Liver (tissue), 9 donors: ENCODE data around the gene WASL. TPM values are rescaled to one million over a fixed set of nuclear protein-coding genes. Genes with fewer than 3 reads are reported as not detected.

Experiments used
- DNase-seq: peaks from one replicate; pipeline ENCODE4 v3.0.0-alpha.2; 2017; ENCODE audit warnings: low spot score
- H3K27ac ChIP-seq, 2 donors: one replicate each; pipeline ENCODE4 v1.7.0; 2013; ENCODE audit warnings: inconsistent platforms in 2 of 2, low read length in 2 of 2, control low read depth in 1 of 2, low read depth in 1 of 2, mild to moderate bottlenecking in 1 of 2
- H3K27me3 ChIP-seq, 4 donors: one replicate each; pipeline versions ENCODE4 v1.6.1 to v1.7.0; 2013; ENCODE audit warnings: low read length in 3 of 4, inconsistent platforms in 1 of 4, mild to moderate bottlenecking in 1 of 4, moderate library complexity in 1 of 4; ENCODE audit not compliant: control insufficient read depth in 4 of 4, insufficient read depth in 4 of 4
- H3K36me3 ChIP-seq, 4 donors: one replicate each; pipeline versions ENCODE4 v1.6.1 to v1.7.0; 2013; ENCODE audit warnings: low read length in 3 of 4, mild to moderate bottlenecking in 3 of 4, low read depth in 1 of 4, moderate library complexity in 1 of 4; ENCODE audit not compliant: control insufficient read depth in 4 of 4, insufficient read depth in 3 of 4
- H3K4me1 ChIP-seq, 4 donors: one replicate each; pipeline versions ENCODE4 v1.6.1 to v1.7.0; 2013; ENCODE audit warnings: low read length in 3 of 4, mild to moderate bottlenecking in 3 of 4, moderate library complexity in 1 of 4; ENCODE audit not compliant: control insufficient read depth in 4 of 4, insufficient read depth in 4 of 4
- H3K4me3 ChIP-seq, 3 donors: one replicate each; pipeline versions ENCODE4 v1.6.1 to v1.7.0; 2013; ENCODE audit warnings: low read length in 3 of 3, control low read depth in 1 of 3, low read depth in 1 of 3, mild to moderate bottlenecking in 1 of 3
- H3K9ac ChIP-seq, 2 donors: one replicate each; pipeline ENCODE4 v1.7.0; 2013; ENCODE audit warnings: low read length in 2 of 2, mild to moderate bottlenecking in 2 of 2, moderate library complexity in 2 of 2, control low read depth in 1 of 2, low read depth in 1 of 2
- H3K9me3 ChIP-seq, 4 donors: one replicate each; pipeline versions ENCODE4 v1.6.1 to v1.7.0; 2013; ENCODE audit warnings: low read length in 3 of 4; ENCODE audit not compliant: control insufficient read depth in 4 of 4
- ATF3 ChIP-seq: IDR thresholded peaks from 2 replicates; pipeline ENCODE4 v1.6.1; 2016; ENCODE audit warnings: antibody characterized with exemption
- CTCF ChIP-seq: fragments of 150-350 bp; IDR thresholded peaks from 2 replicates; pipeline ENCODE4 v1.5.1; 2017; ENCODE audit warnings: improper control_type of control experiment, low read depth, low read length; ENCODE audit not compliant: missing input control
- EGR1 ChIP-seq, 2 donors: IDR thresholded peaks; 2 replicates each; pipeline ENCODE4 v1.6.1; 2016 to 2018; ENCODE audit warnings: antibody characterized with exemption in 2 of 2, low read depth in 2 of 2
- FOXA2 ChIP-seq: IDR thresholded peaks from 2 replicates; pipeline ENCODE4 v1.6.1; 2016; ENCODE audit warnings: antibody characterized with exemption
- HNF4A ChIP-seq, 2 donors: conservative IDR thresholded peaks; 2 replicates each; pipeline ENCODE4 v1.6.1; 2016; ENCODE audit warnings: antibody characterized with exemption in 2 of 2, mild to moderate bottlenecking in 2 of 2
- JUND ChIP-seq, 2 donors: IDR thresholded peaks; 2 replicates each; pipeline ENCODE4 v1.6.1; 2016; ENCODE audit warnings: antibody characterized with exemption in 2 of 2
- MAX ChIP-seq: IDR thresholded peaks from 2 replicates; pipeline ENCODE4 v1.6.1; 2016; ENCODE audit warnings: antibody characterized with exemption
- RAD21 ChIP-seq, 2 donors: IDR thresholded peaks; 2 replicates each; pipeline ENCODE4 v1.6.1; 2016; ENCODE audit warnings: antibody characterized with exemption in 2 of 2, mild to moderate bottlenecking in 2 of 2
- REST ChIP-seq: IDR thresholded peaks from 2 replicates; pipeline ENCODE4 v1.6.1; 2016; ENCODE audit warnings: antibody characterized with exemption, mild to moderate bottlenecking
- RXRA ChIP-seq, 2 donors: IDR thresholded peaks; 2 replicates each; pipeline ENCODE4 v1.6.1; 2017 to 2018; ENCODE audit warnings: antibody characterized with exemption in 2 of 2, mild to moderate bottlenecking in 1 of 2
- SP1 ChIP-seq: IDR thresholded peaks from 2 replicates; pipeline ENCODE4 v1.6.1; 2018; ENCODE audit warnings: antibody characterized with exemption, mild to moderate bottlenecking
- TAF1 ChIP-seq: conservative IDR thresholded peaks from 2 replicates; pipeline ENCODE4 v1.6.1; 2016; ENCODE audit warnings: antibody characterized with exemption, mild to moderate bottlenecking
- WGBS: extraction: QIAGEN DNeasy Blood & Tissue Kit; methylation state at CpG from one replicate; pipeline ENCODE4 v1.1.7; 2013; 5-methylcytosine and 5-hydroxymethylcytosine counted together
- polyA plus RNA-seq, 2 donors: library from polyadenylated mRNA; stranded (reverse) in 1 of 2; unstranded in 1 of 2; fragments of 200-250 nt in 1 of 2; fragments of >200 nt in 1 of 2; fragmentation: Nextera tagmentation in 1 of 2; extraction: Ambion mirVana in 1 of 2; gene quantifications; one replicate each; pipeline versions ENCODE4 v1.2.1 to v1.2.3, GENCODE V29; 2013 to 2015
- total RNA-seq, 2 donors: library from RNA; depleted of rRNA; stranded (reverse); fragments of >200 nt; gene quantifications; one replicate each; pipeline ENCODE4 v1.2.3, GENCODE V29; 2014
- donor health status: healthy.
- donor health status: healthy.
- donor health status: healthy.
- donor health status: healthy.
- donor health status: healthy.

The WASL gene
- total and polyA plus RNA-seq, 4 donors, result 12.9 to 20.7 (median 18.1) TPM

GRCh38 chr7:123749537-123749857, 694 bp upstream of the WASL start:
- 2% methylated on average over 10 of the region's 10 CpGs for WGBS

More at GRCh38 chr7:123749537-123749857, 694 bp upstream of the WASL start:
- Histone ChIP-seq H3K4me1 (peaks cover 4 to 30% (median 18%) of the 10 kb centered on the region in 4 donors), H3K4me3 (peak overlapping the region; percentile 83 to 95 (median 83)), H3K9me3 (no peaks in the 10 kb centered on the region), H3K27me3 (no peaks in the 10 kb centered on the region), H3K9ac (peak overlapping the region; percentile 66 to 86), H3K27ac (peak overlapping the region; percentile 93 to 99), H3K36me3 (no peaks in the 10 kb centered on the region)
- no peak for DNase-seq
- TF ChIP-seq FOXA2 (no peak), SP1 (no peak), HNF4A (conservative IDR thresholded peaks at IDR 0.05) (peak in 1 of 2 donors; percentile 36), MAX (no peak), JUND (IDR thresholded peaks at IDR 0.05) (no peak), TAF1 (no peak), ATF3 (no peak), RAD21 (IDR thresholded peaks at IDR 0.05) (peak; percentile 30 to 38), REST (peak; percentile 32), CTCF (peak; percentile 30), EGR1 (IDR thresholded peaks at IDR 0.05; ENCODE audit: low read depth in 2 of 2) (no peak), RXRA (IDR thresholded peaks at IDR 0.05) (peak; percentile 30)
